Caco-2 (cell line): Measurements from ENCODE around the gene HDAC11. TPM values are rescaled to one million over a fixed set of nuclear protein-coding genes. Genes with fewer than 3 reads are reported as not detected.
"Not testable (repeated sequence)": the region's sequence is repeated elsewhere in the genome, so short reads cannot be mapped to it uniquely, and the experiment has no call there.

ENCODE experiments used
- BruUV-seq: library from RNA; stranded (reverse); fragments of 400-500 nt; replicated peaks from 2 replicates; lab custom pipeline; 2021; lab: Mats Ljungman, UMichigan
- CTCF ChIA-PET: fragments of 300-600 bp; sonication (Branson Sonifier 250); formaldehyde crosslinking; loops from one replicate; lab custom pipeline; 2022; ENCODE audit warnings: antibody characterized with exemption; lab: Charles Lee
- POLR2A ChIA-PET: fragments of 300-600 bp; sonication (Branson Sonifier 250); formaldehyde crosslinking; loops from one replicate; lab custom pipeline; 2022; ENCODE audit warnings: antibody characterized with exemption; lab: Charles Lee
- DNase-seq, 2 experiments: peaks; one replicate each; pipeline versions ENCODE4 v3.0.0 to v3.0.0-alpha.2; 2020 to 2022
- H3K27me3 ChIP-seq: replicated peaks from 2 replicates; pipeline ENCODE4 v1.6.0; 2011; ENCODE audit warnings: low read length; ENCODE audit not compliant: control insufficient read depth, insufficient read depth
- H3K36me3 ChIP-seq: 2 replicates; pipeline ENCODE4 v1.5.1; 2011; ENCODE audit warnings: low read length; ENCODE audit not compliant: control insufficient read depth, insufficient read depth
- H3K4me1 ChIP-seq: fragments of 250-450 bp; sonication (Bioruptor Pico); 2 replicates; pipeline ENCODE4 v1.5.1; 2020; ENCODE audit warnings: mild to moderate bottlenecking
- H3K4me3 ChIP-seq: 2 replicates; pipeline ENCODE4 v1.5.1; 2011; ENCODE audit warnings: low read depth, mild to moderate bottlenecking, control low read depth, low read length
- H3K9me3 ChIP-seq: fragments of 250-450 bp; sonication (Bioruptor Pico); 2 replicates; pipeline ENCODE4 v1.5.1; 2020; ENCODE audit warnings: mild to moderate bottlenecking, moderate library complexity
- H3K27ac Mint-ChIP-seq: one replicate; pipeline ENCODE4 v1.8.0; 2022; ENCODE audit warnings: mixed read lengths; ENCODE audit not compliant: unreplicated experiment
- H3K27me3 Mint-ChIP-seq: one replicate; pipeline ENCODE4 v1.8.0; 2022; ENCODE audit warnings: mixed read lengths; ENCODE audit not compliant: insufficient read depth, unreplicated experiment
- H3K36me3 Mint-ChIP-seq: one replicate; pipeline ENCODE4 v1.8.0; 2022; ENCODE audit warnings: mild to moderate bottlenecking, mixed read lengths; ENCODE audit not compliant: insufficient read depth, unreplicated experiment
- H3K4me1 Mint-ChIP-seq: one replicate; pipeline ENCODE4 v1.8.0; 2022; ENCODE audit warnings: low read depth, mixed read lengths; ENCODE audit not compliant: unreplicated experiment
- H3K4me3 Mint-ChIP-seq: one replicate; pipeline ENCODE4 v1.8.0; 2022; ENCODE audit warnings: mild to moderate bottlenecking, moderate library complexity, mixed read lengths; ENCODE audit not compliant: unreplicated experiment
- H3K9me3 Mint-ChIP-seq: one replicate; pipeline ENCODE4 v1.8.0; 2022; ENCODE audit warnings: mixed read lengths; ENCODE audit not compliant: unreplicated experiment
- CTCF ChIP-seq, 2 experiments: fragments of 200-600 bp in 1 of 2; IDR thresholded peaks; 1 replicate in 1 of 2; 2 replicates in 1 of 2; pipeline versions ENCODE4 v1.5.1 to v1.8.0; 2011 to 2022; ENCODE audit warnings: antibody characterized with exemption in 1 of 2, control low read depth in 1 of 2, inconsistent platforms in 1 of 2, low read depth in 1 of 2, low read length in 1 of 2, mild to moderate bottlenecking in 1 of 2, moderate library complexity in 1 of 2; ENCODE audit not compliant: insufficient read depth in 1 of 2, severe bottlenecking in 1 of 2, unreplicated experiment in 1 of 2
- intact Hi-C: fragments of 100-400 bp; cut with micrococcal nuclease; formaldehyde crosslinking; loops from one replicate; pipeline ENCODE4 v1.10.0; 2022; ENCODE audit not compliant: unreplicated experiment
- total RNA-seq: library from RNA; stranded (reverse); gene quantifications from 2 replicates; pipeline ENCODE4 v1.2.3, GENCODE V29; 2022

The HDAC11 gene
- total RNA-seq, 1 experiment from 2014 or later, result 10.9 TPM

- H3K27me3 ChIP-seq, result no peaks in the 10 kb centered on the region
- Mint-ChIP-seq H3K4me1 (no peaks in the 10 kb centered on the region), H3K9me3 (peaks cover 15% of the 10 kb centered on the region), H3K27ac (no peak overlapping the region), H3K36me3 (no peaks in the 10 kb centered on the region), H3K4me3 (no peak overlapping the region), H3K27me3 (no peaks in the 10 kb centered on the region)
- intact Hi-C loops, result no loop called here
- H3K9me3 ChIP-seq, result no peaks in the 10 kb centered on the region
- DNase-seq, result no peak
- no peak for TF ChIP-seq CTCF (IDR thresholded peaks at IDR 0.05; ENCODE audit: insufficient read depth in 1 of 2, low read depth in 1 of 2, low read length in 1 of 2, severe bottlenecking in 1 of 2, unreplicated experiment in 1 of 2)
- BruUV-seq, result no TSS peak
- no peak overlapping the region for H3K4me3 ChIP-seq
- H3K4me1 ChIP-seq, result peaks cover 9% of the 10 kb centered on the region; the same call in 1 of the 2 replicates
- H3K36me3 ChIP-seq, result no peaks in the 10 kb centered on the region
- ChIA-PET POLR2A (no interaction called here), CTCF (no interaction called here)
These were observed 41.2 kb downstream of the HDAC11 start for GRCh38 chr3:13521309-13521708.

- H3K27ac Mint-ChIP-seq, H3K36me3 ChIP-seq, H3K27me3 Mint-ChIP-seq, intact Hi-C loops, BruUV-seq, H3K36me3 Mint-ChIP-seq, H3K4me3 Mint-ChIP-seq, H3K27me3 ChIP-seq, H3K4me3 ChIP-seq, H3K9me3 ChIP-seq, POLR2A ChIA-PET, H3K4me1 Mint-ChIP-seq, CTCF ChIA-PET, H3K4me1 ChIP-seq, DNase-seq: not testable (repeated sequence)
- peaks cover 15% of the 10 kb centered on the region for H3K9me3 Mint-ChIP-seq
These were observed 41.6 kb downstream of the HDAC11 start for GRCh38 chr3:13521749-13522148.

DNA sequence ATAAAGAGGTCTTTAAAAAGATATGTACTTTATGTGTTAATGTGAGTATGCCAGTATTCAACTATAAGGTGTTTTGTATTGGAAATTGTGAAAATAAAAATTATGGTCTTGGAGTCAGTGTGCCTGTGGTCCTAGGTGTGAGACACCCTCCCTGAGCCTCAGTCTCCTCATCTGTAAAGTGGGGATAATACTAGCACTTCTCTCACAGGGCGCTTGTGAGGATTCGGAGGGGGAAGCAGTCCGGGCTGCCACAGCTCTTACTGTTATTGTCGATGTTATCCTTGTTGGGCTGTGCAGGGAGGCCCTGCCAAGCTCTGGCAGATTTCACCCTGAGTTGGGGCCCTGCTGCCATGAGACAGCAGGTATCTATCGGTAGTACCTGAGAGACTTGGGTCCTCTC is 42.1 kb downstream of the HDAC11 start:
- CTCF ChIA-PET, result no interaction called here
- intact Hi-C loops, result no loop called here
- POLR2A ChIA-PET, result no interaction called here
- BruUV-seq, result no TSS peak
- Mint-ChIP-seq H3K4me3 (no peak overlapping the region), H3K27me3 (no peaks in the 10 kb centered on the region), H3K36me3 (no peaks in the 10 kb centered on the region), H3K4me1 (no peaks in the 10 kb centered on the region), H3K9me3 (peaks cover 15% of the 10 kb centered on the region), H3K27ac (no peak overlapping the region)
- TF ChIP-seq CTCF (IDR thresholded peaks at IDR 0.05; ENCODE audit: insufficient read depth in 1 of 2, low read depth in 1 of 2, low read length in 1 of 2, severe bottlenecking in 1 of 2, unreplicated experiment in 1 of 2), result no peak
- Histone ChIP-seq H3K4me1 (peaks cover 9% of the 10 kb centered on the region; the same call in 1 of the 2 replicates), H3K9me3 (no peaks in the 10 kb centered on the region), H3K4me3 (no peak overlapping the region), H3K36me3 (no peaks in the 10 kb centered on the region), H3K27me3 (no peaks in the 10 kb centered on the region)
- DNase-seq, result no peak
